NOMO-1 treated with dmso at 0.1 percent for 144 hours (cell line): ENCODE data around the gene MUSK.

ENCODE experiments used
- DNase-seq: peaks from one replicate; lab custom pipeline; 2025; ENCODE audit not compliant: unreplicated experiment; lab: John Stamatoyannopoulos, UW

Gene MUSK

GRCh38 chr9:110850401-110851135, 182.0 kb downstream of the MUSK start:
- no peak for DNase-seq
